Measurements from ENCODE around the gene PDP2. TPM values are rescaled to one million over a fixed set of nuclear protein-coding genes. Genes with fewer than 3 reads are reported as not detected.

The PDP2 gene
- total RNA-seq, 2 experiments from 2014 or later: 13.8 to 29.2 TPM

DNA sequence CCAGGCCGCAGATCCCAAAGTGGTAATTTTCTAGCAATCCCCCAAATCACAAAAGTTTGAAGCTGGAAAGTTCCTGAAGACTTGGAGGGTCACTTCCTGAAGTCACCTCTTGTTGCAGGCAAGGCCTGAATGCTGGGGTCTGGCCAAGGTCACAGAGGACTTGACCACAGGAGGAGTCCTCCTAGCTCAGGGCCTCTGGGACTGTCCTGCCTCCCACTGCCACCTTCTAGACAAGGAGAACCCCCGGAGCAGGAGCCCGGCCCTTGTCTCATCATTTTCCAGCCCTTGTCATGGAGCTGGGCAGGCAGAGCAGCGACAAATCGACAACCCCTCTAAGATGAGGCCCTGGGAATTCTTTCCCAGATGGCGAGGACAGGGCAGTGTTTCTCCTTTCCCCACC lies 38.0 kb downstream of the PDP2 start:
- ChIA-PET CTCF (ENCODE audit: unreplicated experiment) (no interaction called here), POLR2A (no interaction called here)
- no TSS peak for BruUV-seq (replicated peaks)
- H3K4me2 ChIP-seq (ENCODE audit: low read length): no peak overlapping the region
- no peak for DNase-seq (ENCODE audit: low spot score)
- H3K27ac ChIP-seq (ENCODE audit: low read depth, low read length, poor library complexity, severe bottlenecking): no peak overlapping the region
- no peak overlapping the region for H2AFZ ChIP-seq (ENCODE audit: low read length)
- TF ChIP-seq, protein P1, sequence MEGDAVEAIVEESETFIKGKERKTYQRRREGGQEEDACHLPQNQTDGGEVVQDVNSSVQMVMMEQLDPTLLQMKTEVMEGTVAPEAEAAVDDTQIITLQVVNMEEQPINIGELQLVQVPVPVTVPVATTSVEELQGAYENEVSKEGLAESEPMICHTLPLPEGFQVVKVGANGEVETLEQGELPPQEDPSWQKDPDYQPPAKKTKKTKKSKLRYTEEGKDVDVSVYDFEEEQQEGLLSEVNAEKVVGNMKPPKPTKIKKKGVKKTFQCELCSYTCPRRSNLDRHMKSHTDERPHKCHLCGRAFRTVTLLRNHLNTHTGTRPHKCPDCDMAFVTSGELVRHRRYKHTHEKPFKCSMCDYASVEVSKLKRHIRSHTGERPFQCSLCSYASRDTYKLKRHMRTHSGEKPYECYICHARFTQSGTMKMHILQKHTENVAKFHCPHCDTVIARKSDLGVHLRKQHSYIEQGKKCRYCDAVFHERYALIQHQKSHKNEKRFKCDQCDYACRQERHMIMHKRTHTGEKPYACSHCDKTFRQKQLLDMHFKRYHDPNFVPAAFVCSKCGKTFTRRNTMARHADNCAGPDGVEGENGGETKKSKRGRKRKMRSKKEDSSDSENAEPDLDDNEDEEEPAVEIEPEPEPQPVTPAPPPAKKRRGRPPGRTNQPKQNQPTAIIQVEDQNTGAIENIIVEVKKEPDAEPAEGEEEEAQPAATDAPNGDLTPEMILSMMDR (conservative IDR thresholded peaks at IDR 0.05; ENCODE audit: low read length): no peak
- TF ChIP-seq EZH2phosphoT487 (IDR thresholded peaks at IDR 0.05; ENCODE audit: borderline replicate concordance, low read depth, low read length): no peak
- intact Hi-C loops (cut with micrococcal nuclease; ENCODE audit: unreplicated experiment): no loop called here
- no peaks in the 10 kb centered on the region for H3K4me1 ChIP-seq (ENCODE audit: insufficient read depth, low read length, poor library complexity, severe bottlenecking)
- no peak overlapping the region for H3K4me3 ChIP-seq (ENCODE audit: low read depth, low read length, poor library complexity, severe bottlenecking)
- H3K36me3 ChIP-seq (ENCODE audit: insufficient read depth, low read length): no peaks in the 10 kb centered on the region
- H3K79me2 ChIP-seq (ENCODE audit: insufficient read depth, low read depth, low read length): no peaks in the 10 kb centered on the region
- no peaks in the 10 kb centered on the region for H4K20me1 ChIP-seq (ENCODE audit: insufficient read depth, low read length)
- H3K9me2 ChIP-seq (ENCODE audit: insufficient read depth, low read length): no peaks in the 10 kb centered on the region
- no peaks in the 10 kb centered on the region for H3K9me3 ChIP-seq (ENCODE audit: low read length)

DNA sequence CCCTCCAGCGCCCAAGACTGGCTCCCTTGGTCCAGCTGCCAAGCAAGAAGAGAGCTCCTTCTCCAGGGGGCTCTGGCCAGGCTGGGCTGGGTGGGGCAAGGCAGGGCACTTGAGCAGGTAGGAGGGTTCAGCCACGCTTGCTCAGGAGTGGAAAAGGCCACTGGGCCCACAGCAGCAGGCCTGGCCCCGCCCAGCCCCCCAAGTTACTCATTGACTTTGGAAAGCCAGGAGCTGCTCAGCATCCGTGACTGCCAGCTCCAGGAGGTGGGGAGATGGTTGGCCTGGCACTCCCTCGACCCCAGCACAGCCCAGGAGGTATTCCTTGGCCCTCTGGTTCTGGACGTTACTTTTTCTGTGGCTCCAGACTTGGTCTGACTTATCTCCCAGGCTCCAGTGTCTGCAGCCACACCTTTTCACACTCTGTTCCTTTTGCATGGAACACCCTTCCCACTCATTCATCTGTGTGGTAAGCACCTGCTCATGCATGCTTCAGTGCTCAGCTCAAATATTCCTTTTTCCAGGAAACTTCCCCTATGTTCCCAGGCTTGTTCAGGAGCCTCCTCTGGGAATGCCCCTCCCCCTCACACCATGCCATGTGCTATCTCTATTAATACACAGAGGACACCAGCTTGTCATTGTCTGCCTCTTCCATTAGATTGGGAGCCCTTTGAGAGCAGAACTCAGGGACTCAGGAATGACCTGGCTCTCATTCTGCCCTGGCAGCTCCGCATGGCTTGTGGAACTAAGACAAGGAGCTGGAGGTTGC lies 38.7 kb downstream of the PDP2 start, which contains the start of gene CDH16:
Gene CDH16, minus strand, starts transcription at position 83 of the 766 bp plus-strand sequence. CDS start 820 bp downstream, outside the sequence.
- no peak within 1 kb of the TSS for H3K27ac ChIP-seq (ENCODE audit: low read depth, low read length, poor library complexity, severe bottlenecking)
- no peaks in the 10 kb centered on the region for H3K4me1 ChIP-seq (ENCODE audit: insufficient read depth, low read length, poor library complexity, severe bottlenecking)
- H3K4me3 ChIP-seq (ENCODE audit: low read depth, low read length, poor library complexity, severe bottlenecking): no peak within 1 kb of the TSS
- no peak within 1 kb of the TSS for H3K4me2 ChIP-seq (ENCODE audit: low read length)
- ChIA-PET POLR2A (no interaction called here), CTCF (ENCODE audit: unreplicated experiment) (interaction anchor here (0.7 to 1.3 kb wide), 2 partner anchors 10 to 11 kb away, joined by 3 read pairs; no protein-coding TSS in a partner anchor)
- no peaks in the 10 kb centered on the region for H3K9me2 ChIP-seq (ENCODE audit: insufficient read depth, low read length)
- H4K20me1 ChIP-seq (ENCODE audit: insufficient read depth, low read length): no peaks in the 10 kb centered on the region
- TF ChIP-seq, protein P1 (conservative IDR thresholded peaks at IDR 0.05; ENCODE audit: low read length): no peak
- no peak for TF ChIP-seq EZH2phosphoT487 (IDR thresholded peaks at IDR 0.05; ENCODE audit: borderline replicate concordance, low read depth, low read length)
- no peak within 1 kb of the TSS for H2AFZ ChIP-seq (ENCODE audit: low read length)
- H3K79me2 ChIP-seq (ENCODE audit: insufficient read depth, low read depth, low read length): no peaks in the 10 kb centered on the region
- no peaks in the 10 kb centered on the region for H3K36me3 ChIP-seq (ENCODE audit: insufficient read depth, low read length)
- DNase-seq (ENCODE audit: low spot score): no peak
- intact Hi-C loops (cut with micrococcal nuclease; ENCODE audit: unreplicated experiment): no loop called here
- no peaks in the 10 kb centered on the region for H3K9me3 ChIP-seq (ENCODE audit: low read length)
- no TSS peak for BruUV-seq (replicated peaks)

All from OCI-LY7 (cell line).